HG02885 (cell line): Measurements from ENCODE around the gene CLIC4.
"Not testable (repeated sequence)": the region's sequence is repeated elsewhere in the genome, so short reads cannot be mapped to it uniquely, and the experiment has no call there.

Experiments used
- ATAC-seq: cut with Tn5 transposase; IDR thresholded peaks from one replicate; pipeline ENCODE4 v1.9.1; 2021; ENCODE audit warnings: mild to moderate bottlenecking; ENCODE audit not compliant: unreplicated experiment, poor library complexity

Gene CLIC4

DNA sequence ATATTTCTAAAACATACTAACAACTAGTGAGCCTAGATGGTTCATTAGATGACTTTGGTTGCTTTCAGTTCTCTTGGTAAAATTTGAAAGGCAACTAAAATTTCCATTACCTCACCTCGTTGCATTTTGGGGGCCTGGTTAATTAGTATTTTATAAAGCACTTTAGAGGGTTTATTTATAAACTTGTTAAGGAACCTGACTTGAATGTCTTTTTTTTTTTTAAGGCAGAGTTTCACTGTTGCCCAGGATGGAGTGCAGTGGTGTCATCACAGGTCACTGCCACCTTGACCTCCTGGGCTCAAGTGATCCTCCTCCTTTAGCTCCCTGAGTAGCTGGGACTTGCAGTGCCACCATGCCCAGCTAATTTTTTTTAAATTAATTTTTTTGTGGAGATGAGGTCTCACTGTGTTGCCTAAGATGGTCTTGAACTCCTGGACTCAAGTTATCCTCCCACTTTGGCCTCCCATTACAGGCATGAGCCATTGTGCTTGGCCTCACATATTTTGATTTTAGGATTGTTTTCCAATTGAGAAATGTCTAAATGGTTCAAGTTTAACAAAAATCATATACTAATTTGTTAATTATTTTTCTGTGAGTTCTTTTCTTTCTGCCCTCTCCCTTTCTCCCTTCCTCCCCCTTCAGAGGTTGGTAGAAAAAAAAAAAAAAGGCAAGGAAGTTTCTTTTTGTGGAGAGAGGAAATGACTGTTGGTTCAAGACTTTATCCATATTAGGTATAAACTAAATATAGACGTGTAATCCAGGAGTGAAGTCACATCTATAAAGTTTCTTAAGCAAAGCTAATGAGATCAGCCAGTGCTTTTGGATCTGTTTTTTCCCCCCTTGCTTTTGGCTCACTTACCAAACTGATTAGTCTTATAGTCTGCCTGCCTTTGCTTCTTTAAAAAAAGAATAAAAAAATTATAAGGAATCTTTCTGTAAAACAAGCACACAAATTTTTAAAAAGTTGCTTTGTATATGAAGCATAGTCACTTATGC lies 24.7 kb downstream of the CLIC4 start:
- ATAC-seq = no peak

- ATAC-seq = no peak
These were observed 25.6 kb downstream of the CLIC4 start for GRCh38 chr1:24770881-24771280.

GRCh38 chr1:24771574-24771973 lies 26.3 kb downstream of the CLIC4 start:
- no peak for ATAC-seq

- ATAC-seq = no peak
These were observed 28.4 kb downstream of the CLIC4 start for GRCh38 chr1:24773618-24774017.

GRCh38 chr1:24775348-24775747 lies 30.1 kb downstream of the CLIC4 start:
- no peak for ATAC-seq

DNA sequence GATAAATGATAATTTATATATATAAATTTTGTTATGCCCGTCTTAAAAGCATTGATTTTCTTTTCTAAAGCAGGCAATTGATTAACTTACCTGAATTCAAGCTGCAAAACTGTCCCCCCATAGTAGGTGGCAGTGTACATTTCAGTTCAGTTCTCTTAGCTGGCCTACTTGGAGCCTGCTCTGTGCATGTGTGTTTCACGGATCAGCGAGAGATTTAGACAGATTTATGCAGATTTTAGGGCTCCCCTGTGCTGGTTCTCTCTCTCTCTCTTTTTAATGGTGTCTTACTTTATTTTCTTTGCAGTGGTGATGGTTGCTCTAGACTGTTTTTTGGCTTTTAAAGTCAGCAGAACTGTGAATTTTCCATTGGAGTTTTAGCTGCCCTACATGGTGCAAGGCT lies 30.7 kb downstream of the CLIC4 start:
- no peak for ATAC-seq

- no peak for ATAC-seq
These were observed 31.6 kb downstream of the CLIC4 start for GRCh38 chr1:24776821-24777220.

DNA sequence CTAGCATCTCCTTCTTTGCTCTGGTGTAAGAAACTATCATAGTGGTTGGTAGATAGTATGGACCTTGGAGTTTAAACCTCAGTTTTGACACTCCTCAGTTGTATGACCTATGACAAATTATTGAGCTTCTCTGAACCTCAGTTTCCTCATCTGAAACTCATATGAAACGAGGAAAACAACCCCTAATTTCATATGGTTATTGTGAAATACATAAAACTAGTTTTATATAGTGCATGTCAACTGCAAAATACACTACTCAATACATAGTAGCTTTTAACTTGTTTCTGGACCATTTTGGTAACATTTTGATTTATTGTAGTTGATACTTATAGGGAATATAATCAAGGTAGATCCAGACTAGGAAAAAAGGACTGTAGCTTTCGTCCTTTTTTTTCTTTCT lies 32.9 kb downstream of the CLIC4 start:
- ATAC-seq = no peak

DNA sequence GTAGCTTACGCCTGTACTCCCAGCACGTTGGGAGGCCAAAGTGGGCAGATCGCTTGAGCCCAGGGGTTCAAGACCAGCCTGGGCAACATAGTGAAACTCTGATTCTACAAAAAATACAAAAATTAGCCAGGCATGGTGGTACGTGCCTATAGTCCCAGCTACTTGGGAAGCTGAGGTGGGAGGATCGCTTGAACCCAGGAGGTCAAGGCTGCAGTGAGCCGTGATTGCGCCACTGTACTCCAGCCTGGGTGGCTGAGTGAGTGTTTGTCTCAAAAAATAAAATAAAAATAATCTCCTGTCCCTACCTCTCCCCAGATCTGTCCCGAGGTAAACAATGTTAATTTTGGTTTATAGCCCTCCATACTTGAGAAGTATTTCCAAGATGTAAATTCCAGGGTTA lies 34.0 kb downstream of the CLIC4 start:
- not testable (repeated sequence) for ATAC-seq

DNA sequence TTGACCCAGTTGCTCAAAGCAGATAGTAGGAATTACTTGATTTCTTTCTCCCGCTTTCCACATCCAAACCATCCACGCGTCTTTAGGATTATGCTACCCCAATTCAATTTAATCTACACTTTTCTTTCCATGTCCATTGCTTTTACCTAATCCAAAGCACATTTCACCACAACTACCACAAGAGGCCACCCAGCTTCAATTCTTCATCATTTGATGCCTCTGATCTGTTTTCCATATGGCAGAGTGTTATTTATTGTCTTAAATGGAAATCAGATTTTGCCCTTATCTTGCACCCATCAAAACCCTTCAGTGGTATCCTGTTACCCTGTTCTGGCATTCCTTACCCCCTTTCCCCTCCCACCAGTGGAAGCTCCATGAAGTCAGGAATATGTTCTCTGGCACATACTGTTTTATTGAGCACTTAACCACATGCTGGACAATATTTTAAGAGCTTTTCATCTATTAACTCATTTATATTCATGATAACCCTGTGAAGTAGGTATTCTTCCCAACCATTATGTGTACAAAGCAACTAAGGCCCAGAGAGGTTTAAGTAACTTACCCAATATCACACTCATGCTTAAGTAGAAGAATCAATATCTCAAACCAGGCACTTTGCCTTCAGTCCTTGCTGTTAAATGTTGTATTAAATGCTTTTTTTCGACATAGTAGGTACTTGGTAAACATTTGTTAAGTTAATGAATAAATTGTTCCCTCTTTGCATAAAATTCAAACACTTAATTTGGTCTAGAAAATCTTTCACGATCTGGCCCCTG lies 34.6 kb downstream of the CLIC4 start:
- ATAC-seq = no peak

DNA sequence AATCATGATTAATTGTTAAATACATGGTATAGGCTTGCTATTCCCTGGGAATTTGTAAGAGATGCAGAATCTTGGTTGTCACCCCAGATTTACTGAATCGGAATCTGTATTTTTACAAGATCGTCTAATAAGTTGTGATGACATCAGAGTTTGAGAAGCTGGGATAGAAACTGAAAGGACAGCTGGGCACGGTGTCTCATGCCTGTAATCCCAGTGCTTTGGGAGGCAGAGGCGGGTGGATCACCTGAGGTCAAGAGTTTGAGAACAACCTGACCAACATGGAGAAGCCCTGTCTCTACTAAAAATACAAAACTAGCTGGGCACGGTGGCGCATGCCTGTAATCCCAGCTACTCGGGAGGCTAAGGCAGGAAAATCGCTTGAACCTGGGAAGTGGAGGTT lies 35.4 kb downstream of the CLIC4 start:
- ATAC-seq = not testable (repeated sequence)

- no peak for ATAC-seq
These were observed 37.4 kb downstream of the CLIC4 start for GRCh38 chr1:24782689-24783088.

- ATAC-seq = no peak
These were observed 38.5 kb downstream of the CLIC4 start for GRCh38 chr1:24783713-24784112.

DNA sequence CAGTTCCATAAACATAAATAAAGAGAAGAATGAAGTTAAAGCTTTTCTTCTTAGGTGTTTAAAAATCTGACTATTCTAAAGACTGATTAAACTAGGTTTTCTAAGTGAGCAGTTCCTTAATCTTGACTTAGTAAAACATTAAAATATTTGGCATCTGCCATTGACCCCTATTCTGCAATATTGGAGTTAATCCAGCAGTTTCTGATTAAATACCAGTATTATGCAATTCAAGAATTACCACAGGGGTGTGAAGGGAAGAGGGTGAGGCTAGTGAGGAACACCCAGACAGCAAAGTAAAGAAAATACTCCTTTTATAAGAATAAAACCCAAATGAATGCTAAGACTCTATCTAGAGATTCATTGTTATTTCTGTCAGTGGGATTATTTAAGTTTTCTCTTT lies 40.9 kb downstream of the CLIC4 start:
- no peak for ATAC-seq

DNA sequence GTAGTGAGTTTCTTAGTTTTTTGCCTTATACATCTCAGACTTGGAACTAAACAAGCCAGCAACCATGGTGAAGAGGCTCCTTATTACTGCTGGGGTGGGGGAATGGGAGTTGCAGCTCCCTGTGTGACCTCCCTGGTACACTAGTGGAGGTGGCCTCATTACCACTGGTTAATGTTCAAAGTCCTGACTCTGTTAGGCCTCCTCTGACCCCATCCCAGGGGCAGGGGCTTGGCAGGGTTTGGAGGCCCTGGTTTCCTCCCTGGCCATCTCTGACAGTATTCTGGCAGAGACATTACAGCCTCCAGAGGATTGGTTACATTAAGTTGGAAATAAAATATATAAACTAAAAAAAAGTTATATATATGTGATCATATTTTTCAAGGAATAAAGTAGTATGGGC lies 45.2 kb downstream of the CLIC4 start:
- ATAC-seq = no peak

GRCh38 chr1:24793447-24794129 lies 48.3 kb downstream of the CLIC4 start:
- ATAC-seq = no peak

GRCh38 chr1:24794130-24794502 lies 48.9 kb downstream of the CLIC4 start:
- not testable (repeated sequence) for ATAC-seq

DNA sequence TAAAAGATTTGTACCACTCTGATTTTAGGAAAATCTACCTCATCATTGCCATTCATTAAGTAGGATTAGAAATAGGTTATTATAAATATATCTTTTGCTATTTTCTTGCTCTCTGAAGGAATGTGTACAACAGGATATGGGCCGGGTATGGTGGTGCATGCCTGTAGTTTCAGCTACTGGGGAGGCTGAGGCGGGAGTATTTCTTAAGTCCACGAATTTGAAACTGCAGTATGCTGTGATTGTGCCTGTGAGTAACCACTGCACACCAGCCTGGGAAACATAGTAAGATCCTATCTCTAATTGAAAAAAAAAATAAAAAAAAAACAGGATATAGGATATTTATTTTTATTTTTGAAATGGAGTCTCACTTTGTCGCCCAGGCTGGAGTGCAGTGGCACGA lies 50.0 kb downstream of the CLIC4 start:
- ATAC-seq = no peak

GRCh38 chr1:24796524-24796923 lies 51.3 kb downstream of the CLIC4 start:
- no peak for ATAC-seq

DNA sequence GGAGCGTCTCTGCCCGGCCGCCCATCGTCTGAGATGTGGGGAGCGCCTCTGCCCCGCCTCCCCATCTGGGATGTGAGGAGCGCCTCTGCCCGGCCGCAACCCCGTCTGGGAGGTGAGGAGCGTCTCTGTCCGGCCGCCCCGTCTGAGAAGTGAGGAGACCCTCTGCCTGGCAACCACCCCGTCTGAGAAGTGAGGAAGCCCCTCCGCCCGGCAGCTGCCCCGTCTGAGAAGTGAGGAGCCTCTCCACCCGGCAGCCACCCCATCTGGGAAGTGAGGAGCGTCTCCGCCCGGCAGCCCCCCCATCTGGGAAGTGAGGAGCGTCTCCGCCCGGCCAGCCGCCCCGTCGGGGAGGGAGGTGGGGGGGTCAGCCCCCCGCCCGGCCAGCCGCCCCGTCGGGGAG lies 54.0 kb downstream of the CLIC4 start:
- ATAC-seq = not testable (repeated sequence)

- ATAC-seq = no peak
These were observed 55.9 kb downstream of the CLIC4 start for GRCh38 chr1:24801176-24801575.
